Measurements from ENCODE around the gene TRIM44. TPM values are rescaled to one million over a fixed set of nuclear protein-coding genes. Genes with fewer than 3 reads are reported as not detected.

The TRIM44 gene
- total RNA-seq, 4 donors from 2014 or later = 27.3 to 83.4 (median 61.4) TPM

DNA sequence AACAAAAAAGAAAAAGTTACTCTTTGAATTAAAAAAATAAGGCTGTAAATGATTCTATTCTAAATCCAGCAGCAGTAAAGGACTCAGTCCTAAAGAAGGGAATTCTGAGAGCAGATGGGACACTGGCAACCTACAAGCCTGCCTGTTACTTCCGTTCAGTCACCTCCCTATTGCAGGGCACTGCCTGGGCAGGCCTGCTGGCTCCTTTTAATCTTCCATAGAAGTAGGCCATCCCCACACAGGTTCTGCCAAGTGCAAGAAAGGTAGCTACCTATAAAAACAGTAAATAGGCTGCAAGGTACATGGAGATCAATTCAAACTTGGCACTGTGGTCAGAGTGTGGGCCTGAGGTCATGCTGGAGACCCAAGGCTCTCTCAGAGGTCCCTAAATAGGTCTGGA, 136.4 kb downstream of the TRIM44 start:
- no peak for TF ChIP-seq POLR2A (IDR thresholded peaks at IDR 0.05)
- TF ChIP-seq, protein P1, sequence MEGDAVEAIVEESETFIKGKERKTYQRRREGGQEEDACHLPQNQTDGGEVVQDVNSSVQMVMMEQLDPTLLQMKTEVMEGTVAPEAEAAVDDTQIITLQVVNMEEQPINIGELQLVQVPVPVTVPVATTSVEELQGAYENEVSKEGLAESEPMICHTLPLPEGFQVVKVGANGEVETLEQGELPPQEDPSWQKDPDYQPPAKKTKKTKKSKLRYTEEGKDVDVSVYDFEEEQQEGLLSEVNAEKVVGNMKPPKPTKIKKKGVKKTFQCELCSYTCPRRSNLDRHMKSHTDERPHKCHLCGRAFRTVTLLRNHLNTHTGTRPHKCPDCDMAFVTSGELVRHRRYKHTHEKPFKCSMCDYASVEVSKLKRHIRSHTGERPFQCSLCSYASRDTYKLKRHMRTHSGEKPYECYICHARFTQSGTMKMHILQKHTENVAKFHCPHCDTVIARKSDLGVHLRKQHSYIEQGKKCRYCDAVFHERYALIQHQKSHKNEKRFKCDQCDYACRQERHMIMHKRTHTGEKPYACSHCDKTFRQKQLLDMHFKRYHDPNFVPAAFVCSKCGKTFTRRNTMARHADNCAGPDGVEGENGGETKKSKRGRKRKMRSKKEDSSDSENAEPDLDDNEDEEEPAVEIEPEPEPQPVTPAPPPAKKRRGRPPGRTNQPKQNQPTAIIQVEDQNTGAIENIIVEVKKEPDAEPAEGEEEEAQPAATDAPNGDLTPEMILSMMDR (IDR thresholded peaks at IDR 0.05) = no peak
- no peaks in the 10 kb centered on the region for H3K36me3 ChIP-seq
- no peak overlapping the region for H3K4me3 ChIP-seq
- no peak for DNase-seq
- H3K4me1 ChIP-seq = peaks cover 0 to 5% (median 0%) of the 10 kb centered on the region in 4 donors
- no peaks in the 10 kb centered on the region for H3K9me3 ChIP-seq
- no peak overlapping the region for H3K27ac ChIP-seq
- H3K27me3 ChIP-seq = no peaks in the 10 kb centered on the region

DNA sequence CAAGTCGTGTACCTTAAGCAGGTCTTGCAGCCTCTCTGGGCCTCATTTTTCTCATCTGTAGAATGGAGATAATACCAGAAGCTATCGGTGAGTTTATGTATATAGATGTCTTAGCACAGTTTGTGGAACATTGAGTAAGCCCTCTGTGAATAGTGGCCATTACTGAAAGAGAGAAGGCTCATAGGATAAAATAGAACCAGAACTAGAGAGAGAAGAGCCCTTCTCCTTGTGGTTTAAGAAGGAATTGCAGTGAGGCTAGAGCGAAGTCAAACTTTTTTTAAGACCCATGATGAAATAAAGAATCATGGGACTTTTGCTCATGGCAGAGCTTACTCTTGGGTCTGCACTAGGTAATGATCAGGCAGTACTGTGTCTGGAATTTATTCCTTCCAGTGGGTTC, 137.1 kb downstream of the TRIM44 start:
- H3K4me3 ChIP-seq = no peak overlapping the region
- DNase-seq = no peak
- no peaks in the 10 kb centered on the region for H3K27me3 ChIP-seq
- TF ChIP-seq POLR2A (IDR thresholded peaks at IDR 0.05) = no peak
- TF ChIP-seq, protein P1 (IDR thresholded peaks at IDR 0.05) = peak in 1 of 6 experiments; percentile 14
- H3K9me3 ChIP-seq = no peaks in the 10 kb centered on the region
- no peak overlapping the region for H3K27ac ChIP-seq
- peaks cover 0 to 5% (median 0%) of the 10 kb centered on the region in 4 donors for H3K4me1 ChIP-seq
- H3K36me3 ChIP-seq = no peaks in the 10 kb centered on the region

DNA sequence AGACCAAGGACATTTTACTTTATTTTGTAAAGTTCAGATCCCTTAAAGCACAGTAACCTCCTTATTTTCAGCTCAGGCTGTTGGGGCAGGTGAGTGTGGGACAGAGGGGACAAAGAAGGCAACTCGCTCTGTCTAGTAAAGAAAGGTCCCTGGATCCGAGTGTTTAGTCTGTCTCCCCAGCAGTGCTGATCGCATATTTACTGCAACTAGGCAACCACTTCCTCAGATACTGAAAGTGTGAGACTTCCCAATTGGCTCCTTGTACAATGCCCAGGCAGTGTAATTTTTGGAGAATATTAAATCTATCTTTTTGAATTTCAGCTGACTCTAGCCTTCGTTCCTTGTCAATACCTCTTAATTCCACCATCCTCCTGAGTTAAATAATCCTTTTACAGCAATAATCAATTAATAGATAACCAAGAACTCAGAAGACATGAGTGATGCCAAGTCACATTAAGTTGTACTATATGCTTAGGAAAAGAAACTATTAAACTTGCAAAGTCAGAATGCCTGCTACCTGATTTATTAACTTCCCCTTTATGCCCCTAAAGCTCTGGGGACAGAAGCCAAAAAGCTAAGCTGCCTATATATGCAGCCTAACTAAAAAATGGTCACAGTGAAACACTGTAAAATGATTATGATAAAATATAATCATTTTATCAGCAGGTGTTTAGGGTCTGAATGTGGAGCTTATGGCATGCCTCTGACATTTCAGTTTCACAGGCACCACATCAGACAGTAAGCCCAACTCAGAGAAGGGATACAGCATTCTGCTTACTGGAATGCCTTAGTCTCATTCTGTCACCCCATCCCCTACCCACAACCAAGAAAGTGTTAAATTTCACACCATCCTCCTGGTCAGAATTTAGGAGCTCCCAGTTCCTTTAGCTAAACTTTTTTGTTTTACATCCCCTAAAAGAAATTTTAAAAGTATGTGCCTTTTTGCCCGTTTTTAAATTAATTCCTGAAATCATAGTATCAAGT, 138.7 kb downstream of the TRIM44 start:
- TF ChIP-seq, protein P1 (IDR thresholded peaks at IDR 0.05) = no peak
- no peak for TF ChIP-seq POLR2A (IDR thresholded peaks at IDR 0.05)
- H3K27me3 ChIP-seq = no peaks in the 10 kb centered on the region
- H3K27ac ChIP-seq = no peak overlapping the region
- H3K36me3 ChIP-seq = peaks cover 0 to 1% (median 0%) of the 10 kb centered on the region in 3 donors
- no peak overlapping the region for H3K4me3 ChIP-seq
- no peak for DNase-seq
- peaks cover 0 to 5% (median 0%) of the 10 kb centered on the region in 4 donors for H3K4me1 ChIP-seq
- no peaks in the 10 kb centered on the region for H3K9me3 ChIP-seq

DNA sequence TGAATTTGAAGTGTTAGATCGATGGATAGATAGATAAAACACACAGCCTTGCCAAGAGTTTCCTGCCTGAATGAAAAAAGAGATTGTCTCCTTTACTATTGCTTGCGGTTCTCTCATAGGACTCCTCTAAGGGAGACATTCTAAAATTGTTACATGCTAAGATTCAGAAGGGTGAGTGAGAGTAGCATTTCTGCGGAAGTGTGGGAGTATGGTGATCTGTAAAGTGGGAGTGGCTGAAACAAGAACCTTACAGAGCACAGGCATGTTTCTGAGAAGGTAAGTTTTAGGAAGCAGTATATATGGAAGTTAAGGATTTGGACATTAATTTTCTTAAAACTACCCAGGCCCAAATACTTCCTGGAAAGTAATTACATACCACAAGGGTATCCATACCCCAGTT, 139.6 kb downstream of the TRIM44 start:
- DNase-seq = no peak
- Histone ChIP-seq H3K27ac (no peak overlapping the region), H3K27me3 (no peaks in the 10 kb centered on the region), H3K4me3 (no peak overlapping the region), H3K36me3 (peaks cover 0 to 8% (median 0%) of the 10 kb centered on the region in 3 donors), H3K4me1 (peaks cover 0 to 5% (median 0%) of the 10 kb centered on the region in 4 donors), H3K9me3 (no peaks in the 10 kb centered on the region)
- no peak for TF ChIP-seq POLR2A (IDR thresholded peaks at IDR 0.05)
- TF ChIP-seq, protein P1 (IDR thresholded peaks at IDR 0.05) = no peak

DNA sequence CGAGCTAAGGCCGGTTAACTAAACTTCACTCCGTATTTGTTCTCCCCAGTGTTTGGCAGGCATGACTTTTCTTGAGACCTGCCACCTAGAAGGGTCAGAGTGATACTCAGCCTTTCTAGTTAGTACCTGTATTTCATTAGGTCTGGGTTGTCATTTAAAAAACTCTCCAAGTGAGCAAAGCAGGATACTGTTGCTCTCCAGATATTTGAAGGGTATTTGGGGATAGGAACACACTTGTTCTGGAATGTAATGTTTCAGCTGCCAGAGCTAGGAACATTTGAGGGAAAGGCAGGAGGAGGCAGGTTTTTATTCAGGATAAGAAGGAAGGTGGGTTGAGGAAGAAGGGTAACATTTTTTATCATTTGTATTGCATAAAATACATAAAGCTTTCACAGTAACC, 140.1 kb downstream of the TRIM44 start:
- TF ChIP-seq, protein P1 (IDR thresholded peaks at IDR 0.05) = no peak
- TF ChIP-seq POLR2A (IDR thresholded peaks at IDR 0.05) = no peak
- H3K4me1 ChIP-seq = peaks cover 0 to 5% (median 0%) of the 10 kb centered on the region in 4 donors
- no peaks in the 10 kb centered on the region for H3K27me3 ChIP-seq
- H3K36me3 ChIP-seq = peaks cover 0 to 8% (median 0%) of the 10 kb centered on the region in 3 donors
- H3K27ac ChIP-seq = no peak overlapping the region
- H3K9me3 ChIP-seq = no peaks in the 10 kb centered on the region
- DNase-seq = no peak
- no peak overlapping the region for H3K4me3 ChIP-seq
